Prostate gland (tissue), 2 donors: ENCODE results near the gene DPYSL3. TPM values are rescaled to one million over a fixed set of nuclear protein-coding genes. Genes with fewer than 3 reads are reported as not detected.

ENCODE experiments used
- DNase-seq: peaks from one replicate; pipeline ENCODE4 v3.0.0-alpha.2; 2019; ENCODE audit warnings: low spot score
- H3K27ac ChIP-seq, 2 donors: fragments of 200-600 bp; sonication (generic); 2 replicates each; pipeline ENCODE4 v1.5.1; 2017 to 2019
- H3K27me3 ChIP-seq: fragments of 200-600 bp; sonication (generic); replicated peaks from 2 replicates; pipeline ENCODE4 v1.5.1; 2019; ENCODE audit not compliant: insufficient read depth
- H3K36me3 ChIP-seq, 2 donors: fragments of 200-600 bp; sonication (generic); 1 replicate in 1 of 2; 2 replicates in 1 of 2; pipeline versions ENCODE4 v1.5.1 to v1.8.1; 2017 to 2019
- H3K4me1 ChIP-seq: fragments of 200-600 bp; sonication (generic); replicated peaks from 2 replicates; pipeline ENCODE4 v1.5.1; 2019
- H3K4me3 ChIP-seq, 2 donors: fragments of 200-600 bp; sonication (generic); 2 replicates each; pipeline ENCODE4 v1.5.1; 2017 to 2019
- H3K9me3 ChIP-seq: fragments of 200-600 bp; sonication (generic); 2 replicates; pipeline ENCODE4 v1.5.1; 2017
- POLR2A ChIP-seq: fragments of 450-650 bp; IDR thresholded peaks from one replicate; pipeline ENCODE4 v1.6.1; 2016; ENCODE audit warnings: antibody characterized with exemption, mild to moderate bottlenecking
- POLR2AphosphoS5 ChIP-seq: sonication (generic); formaldehyde crosslinking; IDR thresholded peaks from one replicate; pipeline ENCODE4 v1.6.1; 2017; ENCODE audit warnings: antibody characterized with exemption
- WGBS: methylation state at CpG from one replicate; pipeline ENCODE4 v1.1.5; 2018; 5-methylcytosine and 5-hydroxymethylcytosine counted together
- intact Hi-C: fragments of 100-400 bp; cut with DNase I; formaldehyde crosslinking; loops from one replicate; pipeline ENCODE4 v1.14.2; 2022
- total RNA-seq, 2 donors: library from RNA; depleted of rRNA; stranded (reverse); fragments of >200 nt; gene quantifications; one replicate each; pipeline ENCODE4 v1.1.0, GENCODE V29; 2016
- TF ChIP-seq, protein P1 (sequence below), 4 experiments: fragments of 200-600 bp in 2 of 4; fragments of 450-650 bp in 2 of 4; sonication (generic) in 2 of 4; IDR thresholded peaks; 1 replicate in 3 of 4; 2 replicates in 1 of 4; pipeline ENCODE4 v1.5.1; 2016 to 2019; ENCODE audit warnings: antibody characterized with exemption in 4 of 4, mild to moderate bottlenecking in 2 of 4, moderate library complexity in 2 of 4

DPYSL3 gene
- total RNA-seq, 2 donors from 2014 or later, result 113 to 126 TPM

GRCh38 chr5:147361441-147362175 is 148.3 kb downstream of the DPYSL3 start:
- no peak overlapping the region for H3K27ac ChIP-seq
- no peak for DNase-seq
- H3K4me3 ChIP-seq, result no peak overlapping the region
- 71% methylated on average over 4 of the region's 4 CpGs for WGBS
- no peaks in the 10 kb centered on the region for H3K27me3 ChIP-seq
- no peaks in the 10 kb centered on the region for H3K36me3 ChIP-seq
- intact Hi-C loops, result no loop called here
- no peaks in the 10 kb centered on the region for H3K4me1 ChIP-seq
- no peaks in the 10 kb centered on the region for H3K9me3 ChIP-seq
- TF ChIP-seq POLR2AphosphoS5, result no peak

GRCh38 chr5:147360816-147361215 is 149.1 kb downstream of the DPYSL3 start:
- DNase-seq, result no peak
- no peak for TF ChIP-seq POLR2AphosphoS5
- no peak for TF ChIP-seq POLR2A
- TF ChIP-seq, protein P1, sequence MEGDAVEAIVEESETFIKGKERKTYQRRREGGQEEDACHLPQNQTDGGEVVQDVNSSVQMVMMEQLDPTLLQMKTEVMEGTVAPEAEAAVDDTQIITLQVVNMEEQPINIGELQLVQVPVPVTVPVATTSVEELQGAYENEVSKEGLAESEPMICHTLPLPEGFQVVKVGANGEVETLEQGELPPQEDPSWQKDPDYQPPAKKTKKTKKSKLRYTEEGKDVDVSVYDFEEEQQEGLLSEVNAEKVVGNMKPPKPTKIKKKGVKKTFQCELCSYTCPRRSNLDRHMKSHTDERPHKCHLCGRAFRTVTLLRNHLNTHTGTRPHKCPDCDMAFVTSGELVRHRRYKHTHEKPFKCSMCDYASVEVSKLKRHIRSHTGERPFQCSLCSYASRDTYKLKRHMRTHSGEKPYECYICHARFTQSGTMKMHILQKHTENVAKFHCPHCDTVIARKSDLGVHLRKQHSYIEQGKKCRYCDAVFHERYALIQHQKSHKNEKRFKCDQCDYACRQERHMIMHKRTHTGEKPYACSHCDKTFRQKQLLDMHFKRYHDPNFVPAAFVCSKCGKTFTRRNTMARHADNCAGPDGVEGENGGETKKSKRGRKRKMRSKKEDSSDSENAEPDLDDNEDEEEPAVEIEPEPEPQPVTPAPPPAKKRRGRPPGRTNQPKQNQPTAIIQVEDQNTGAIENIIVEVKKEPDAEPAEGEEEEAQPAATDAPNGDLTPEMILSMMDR (IDR thresholded peaks at IDR 0.05), result no peak

DNA sequence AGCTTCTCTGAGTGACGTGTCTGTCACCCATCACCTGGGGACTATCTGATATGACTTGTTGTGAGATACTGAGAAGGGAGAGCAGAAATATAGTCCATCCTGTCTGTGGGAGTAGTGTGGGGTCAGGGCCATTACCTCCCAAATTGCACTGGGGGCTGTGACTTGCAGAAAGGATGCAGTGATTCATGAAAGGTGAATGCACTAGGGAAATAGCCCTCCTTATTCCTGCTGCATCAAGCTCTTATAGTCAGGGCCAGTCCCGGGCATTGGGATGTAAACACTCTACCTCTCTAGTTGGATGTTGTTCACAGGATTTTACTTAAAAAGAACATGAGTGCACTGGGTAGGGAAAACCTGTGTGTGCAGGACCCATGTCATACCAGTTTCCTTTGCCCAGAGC is 150.3 kb downstream of the DPYSL3 start:
- Histone ChIP-seq H3K9me3 (no peaks in the 10 kb centered on the region), H3K36me3 (no peaks in the 10 kb centered on the region), H3K27me3 (no peaks in the 10 kb centered on the region), H3K4me3 (no peak overlapping the region), H3K27ac (no peak overlapping the region), H3K4me1 (no peaks in the 10 kb centered on the region)
- 86% methylated on average over 2 of the region's 2 CpGs for WGBS
- intact Hi-C loops, result no loop called here
- no peak for DNase-seq
- no peak for TF ChIP-seq POLR2AphosphoS5
- TF ChIP-seq POLR2A, result no peak
- TF ChIP-seq, protein P1 (IDR thresholded peaks at IDR 0.05), result no peak

More at GRCh38 chr5:147360816-147361215, 149.1 kb downstream of the DPYSL3 start:
- Histone ChIP-seq H3K4me1 (no peaks in the 10 kb centered on the region), H3K4me3 (no peak overlapping the region), H3K9me3 (no peaks in the 10 kb centered on the region), H3K27me3 (no peaks in the 10 kb centered on the region), H3K27ac (no peak overlapping the region), H3K36me3 (no peaks in the 10 kb centered on the region)
- intact Hi-C loops, result no loop called here
- 73% methylated on average over 2 of the region's 2 CpGs for WGBS

GRCh38 chr5:147359101-147359500 is 150.8 kb downstream of the DPYSL3 start:
- no peak for DNase-seq
- Histone ChIP-seq H3K4me3 (no peak overlapping the region), H3K4me1 (no peaks in the 10 kb centered on the region), H3K27ac (no peak overlapping the region), H3K27me3 (no peaks in the 10 kb centered on the region), H3K36me3 (no peaks in the 10 kb centered on the region), H3K9me3 (no peaks in the 10 kb centered on the region)
- WGBS, result 58% methylated on average over 1 of the region's 1 CpG
- intact Hi-C loops, result no loop called here
- no peak for TF ChIP-seq POLR2AphosphoS5
- TF ChIP-seq, protein P1 (IDR thresholded peaks at IDR 0.05), result no peak
- no peak for TF ChIP-seq POLR2A

GRCh38 chr5:147349241-147349640 is 160.6 kb downstream of the DPYSL3 start:
- WGBS, result 57% methylated on average over 2 of the region's 2 CpGs
- intact Hi-C loops, result no loop called here
- TF ChIP-seq, protein P1 (IDR thresholded peaks at IDR 0.05), result no peak
- no peak for TF ChIP-seq POLR2AphosphoS5
- no peak for TF ChIP-seq POLR2A
- Histone ChIP-seq H3K9me3 (no peaks in the 10 kb centered on the region), H3K27ac (no peak overlapping the region), H3K4me3 (no peak overlapping the region), H3K36me3 (no peaks in the 10 kb centered on the region), H3K4me1 (no peaks in the 10 kb centered on the region), H3K27me3 (no peaks in the 10 kb centered on the region)
- no peak for DNase-seq
